Tibial nerve (tissue), 4 donors: ENCODE results near the gene UBA1. TPM values are rescaled to one million over a fixed set of nuclear protein-coding genes. Genes with fewer than 3 reads are reported as not detected.

Experiments
- DNase-seq, 2 donors: peaks; one replicate each; pipeline ENCODE4 v3.0.0-alpha.2; 2019; ENCODE audit warnings: low spot score in 2 of 2
- H3K27ac ChIP-seq, 4 donors: fragments of 200-600 bp; sonication (generic) in 3 of 4; one replicate each; pipeline ENCODE4 v1.5.1; 2017 to 2019; ENCODE audit warnings: mild to moderate bottlenecking in 1 of 4
- H3K27me3 ChIP-seq, 2 donors: fragments of 200-600 bp; sonication (generic) in 1 of 2; one replicate each; pipeline versions ENCODE4 v1.5.1 to v1.6.0; 2017 to 2019
- H3K36me3 ChIP-seq, 3 donors: fragments of 200-600 bp; sonication (generic); one replicate each; pipeline ENCODE4 v1.5.1; 2018 to 2019
- H3K4me1 ChIP-seq, 4 donors: fragments of 200-600 bp; sonication (generic) in 3 of 4; one replicate each; pipeline ENCODE4 v1.5.1; 2017 to 2019
- H3K4me3 ChIP-seq, 4 donors: fragments of 200-600 bp; sonication (generic) in 3 of 4; one replicate each; pipeline ENCODE4 v1.5.1; 2017 to 2019; ENCODE audit warnings: mild to moderate bottlenecking in 1 of 4, moderate library complexity in 1 of 4
- H3K9me3 ChIP-seq, 4 donors: fragments of 200-600 bp; sonication (generic) in 3 of 4; one replicate each; pipeline ENCODE4 v1.5.1; 2017 to 2019
- EP300 ChIP-seq, 2 donors: sonication (generic); formaldehyde crosslinking; IDR thresholded peaks; one replicate each; pipeline ENCODE4 v1.6.1; 2017; ENCODE audit warnings: antibody characterized with exemption in 2 of 2, mild to moderate bottlenecking in 1 of 2
- POLR2A ChIP-seq, 2 donors: fragments of 450-650 bp; IDR thresholded peaks; one replicate each; pipeline ENCODE4 v1.6.1; 2017; ENCODE audit warnings: antibody characterized with exemption in 2 of 2, mild to moderate bottlenecking in 2 of 2, moderate library complexity in 2 of 2
- WGBS, 2 donors: methylation state at CpG; one replicate each; pipeline ENCODE4 v1.1.5; 2018; 5-methylcytosine and 5-hydroxymethylcytosine counted together
- total RNA-seq, 4 donors: library from RNA; depleted of rRNA; stranded (reverse); fragments of >200 nt; gene quantifications; one replicate each; pipeline ENCODE4 v1.1.0, GENCODE V29; 2016
- TF ChIP-seq, protein P1 (sequence below), 5 experiments: fragments of 200-600 bp in 3 of 5; fragments of 450-650 bp in 2 of 5; sonication (generic) in 3 of 5; IDR thresholded peaks; one replicate each; pipeline ENCODE4 v1.5.1; 2016 to 2019; ENCODE audit warnings: antibody characterized with exemption in 5 of 5, mild to moderate bottlenecking in 3 of 5, moderate library complexity in 2 of 5

The UBA1 gene
- total RNA-seq, 4 donors from 2014 or later: 124 to 168 (median 144) TPM

GRCh38 chrX:47166126-47166525 is 27.5 kb upstream of the UBA1 start:
- no peak overlapping the region for H3K4me3 ChIP-seq
- H3K36me3 ChIP-seq: peaks cover 0 to 20% (median 0%) of the 10 kb centered on the region in 3 donors
- WGBS, 2 donors: 91 to 92% methylated on average over 5 of the region's 5 CpGs
- no peaks in the 10 kb centered on the region for H3K9me3 ChIP-seq
- no peak overlapping the region for H3K27ac ChIP-seq
- H3K4me1 ChIP-seq: no peaks in the 10 kb centered on the region
- no peaks in the 10 kb centered on the region for H3K27me3 ChIP-seq
- no peak for TF ChIP-seq EP300 (IDR thresholded peaks at IDR 0.05)
- TF ChIP-seq, protein P1, sequence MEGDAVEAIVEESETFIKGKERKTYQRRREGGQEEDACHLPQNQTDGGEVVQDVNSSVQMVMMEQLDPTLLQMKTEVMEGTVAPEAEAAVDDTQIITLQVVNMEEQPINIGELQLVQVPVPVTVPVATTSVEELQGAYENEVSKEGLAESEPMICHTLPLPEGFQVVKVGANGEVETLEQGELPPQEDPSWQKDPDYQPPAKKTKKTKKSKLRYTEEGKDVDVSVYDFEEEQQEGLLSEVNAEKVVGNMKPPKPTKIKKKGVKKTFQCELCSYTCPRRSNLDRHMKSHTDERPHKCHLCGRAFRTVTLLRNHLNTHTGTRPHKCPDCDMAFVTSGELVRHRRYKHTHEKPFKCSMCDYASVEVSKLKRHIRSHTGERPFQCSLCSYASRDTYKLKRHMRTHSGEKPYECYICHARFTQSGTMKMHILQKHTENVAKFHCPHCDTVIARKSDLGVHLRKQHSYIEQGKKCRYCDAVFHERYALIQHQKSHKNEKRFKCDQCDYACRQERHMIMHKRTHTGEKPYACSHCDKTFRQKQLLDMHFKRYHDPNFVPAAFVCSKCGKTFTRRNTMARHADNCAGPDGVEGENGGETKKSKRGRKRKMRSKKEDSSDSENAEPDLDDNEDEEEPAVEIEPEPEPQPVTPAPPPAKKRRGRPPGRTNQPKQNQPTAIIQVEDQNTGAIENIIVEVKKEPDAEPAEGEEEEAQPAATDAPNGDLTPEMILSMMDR (IDR thresholded peaks at IDR 0.05): no peak
- no peak for TF ChIP-seq POLR2A (IDR thresholded peaks at IDR 0.05)
- DNase-seq: no peak

- 82 to 90% methylated on average over 6 of the region's 6 CpGs for WGBS, 2 donors
- H3K4me1 ChIP-seq: no peaks in the 10 kb centered on the region
- no peak overlapping the region for H3K4me3 ChIP-seq
- H3K27me3 ChIP-seq: no peaks in the 10 kb centered on the region
- no peaks in the 10 kb centered on the region for H3K9me3 ChIP-seq
- no peak for DNase-seq
- peaks cover 0 to 44% (median 0%) of the 10 kb centered on the region in 3 donors for H3K36me3 ChIP-seq
- H3K27ac ChIP-seq: no peak overlapping the region
- TF ChIP-seq EP300 (IDR thresholded peaks at IDR 0.05) (no peak), POLR2A (IDR thresholded peaks at IDR 0.05) (no peak)
- TF ChIP-seq, protein P1 (IDR thresholded peaks at IDR 0.05): no peak
These were observed 25.0 kb upstream of the UBA1 start for GRCh38 chrX:47168495-47169073.

DNA sequence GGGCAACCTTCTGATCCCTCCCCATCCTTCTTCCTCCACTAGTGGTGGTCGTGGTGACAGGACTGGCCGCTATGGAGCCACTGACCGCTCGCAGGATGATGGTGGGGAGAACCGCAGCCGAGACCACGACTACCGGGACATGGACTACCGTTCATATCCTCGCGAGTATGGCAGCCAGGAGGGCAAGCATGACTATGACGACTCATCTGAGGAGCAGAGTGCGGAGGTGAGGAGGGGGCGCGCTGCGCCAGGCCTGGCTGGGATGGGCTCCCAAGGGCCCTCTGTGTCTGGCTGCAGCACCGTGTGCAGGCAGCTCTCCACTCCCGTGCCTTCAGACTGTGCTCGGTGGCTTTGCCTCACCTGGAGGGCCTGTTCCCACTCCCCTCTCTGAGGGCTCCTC is 24.4 kb upstream of the UBA1 start:
- no peak overlapping the region for H3K27ac ChIP-seq
- WGBS, 2 donors: 89 to 91% methylated on average over 7 to 19 of the region's 19 CpGs
- no peak for DNase-seq
- H3K4me3 ChIP-seq: no peak overlapping the region
- no peaks in the 10 kb centered on the region for H3K4me1 ChIP-seq
- H3K9me3 ChIP-seq: no peaks in the 10 kb centered on the region
- no peaks in the 10 kb centered on the region for H3K27me3 ChIP-seq
- H3K36me3 ChIP-seq: peaks cover 0 to 51% (median 0%) of the 10 kb centered on the region in 3 donors
- TF ChIP-seq, protein P1 (IDR thresholded peaks at IDR 0.05): no peak
- TF ChIP-seq POLR2A (IDR thresholded peaks at IDR 0.05) (no peak), EP300 (IDR thresholded peaks at IDR 0.05) (no peak)

GRCh38 chrX:47169726-47170515 is 23.7 kb upstream of the UBA1 start:
- no peak for DNase-seq
- Histone ChIP-seq H3K9me3 (no peaks in the 10 kb centered on the region), H3K4me1 (no peaks in the 10 kb centered on the region), H3K27me3 (peaks cover 0 to 1% of the 10 kb centered on the region in 2 donors), H3K27ac (no peak overlapping the region), H3K36me3 (peaks cover 0 to 56% (median 0%) of the 10 kb centered on the region in 3 donors), H3K4me3 (no peak overlapping the region)
- no peak for TF ChIP-seq EP300 (IDR thresholded peaks at IDR 0.05)
- TF ChIP-seq, protein P1 (IDR thresholded peaks at IDR 0.05): no peak
- TF ChIP-seq POLR2A (IDR thresholded peaks at IDR 0.05): no peak
- WGBS, 2 donors: 75% methylated on average over 6 to 13 of the region's 13 CpGs
